Measurements from ENCODE around the gene SERGEF.
A peak's percentile ranks its signal among the peaks of the same experiment; 100 is the strongest.
"Not testable (repeated sequence)": the region's sequence is repeated elsewhere in the genome, so short reads cannot be mapped to it uniquely, and the experiment has no call there.

The SERGEF gene

GRCh38 chr11:17877886-17878285 is 135.0 kb downstream of the SERGEF start:
- intact Hi-C loops (cut with DNase I): no loop called here
- no peak for DNase-seq

GRCh38 chr11:17876827-17877226 is 136.0 kb downstream of the SERGEF start:
- no peak for DNase-seq
- intact Hi-C loops (cut with DNase I): no loop called here

- no peak for DNase-seq
- intact Hi-C loops (cut with DNase I): no loop called here
These were observed 137.0 kb downstream of the SERGEF start for GRCh38 chr11:17875891-17876290.

- intact Hi-C loops (cut with DNase I): no loop called here
- no peak for DNase-seq
These were observed 139.3 kb downstream of the SERGEF start for GRCh38 chr11:17873586-17873985.

GRCh38 chr11:17868398-17868797 is 144.4 kb downstream of the SERGEF start:
- DNase-seq; intact Hi-C loops (cut with DNase I): not testable (repeated sequence)

- DNase-seq: peak in 1 of 10 donors; percentile 56
- intact Hi-C loops (cut with DNase I): no loop called here
These were observed 145.5 kb downstream of the SERGEF start for GRCh38 chr11:17867341-17867740.

- DNase-seq: no peak
- intact Hi-C loops (cut with DNase I): no loop called here
These were observed 146.9 kb downstream of the SERGEF start for GRCh38 chr11:17865765-17866428.

GRCh38 chr11:17864478-17864941 is 148.3 kb downstream of the SERGEF start:
- DNase-seq: no peak
- intact Hi-C loops (cut with DNase I): no loop called here

GRCh38 chr11:17861036-17861755 is 151.7 kb downstream of the SERGEF start:
- intact Hi-C loops (cut with DNase I): no loop called here
- DNase-seq: no peak

GRCh38 chr11:17859552-17859951 is 153.3 kb downstream of the SERGEF start:
- intact Hi-C loops (cut with DNase I): no loop called here

GRCh38 chr11:17855531-17856290 is 157.1 kb downstream of the SERGEF start:
- intact Hi-C loops (cut with DNase I): no loop called here
- no peak for DNase-seq

More at GRCh38 chr11:17859552-17859951, 153.3 kb downstream of the SERGEF start:
- DNase-seq: no peak

GRCh38 chr11:17853280-17853679 is 159.6 kb downstream of the SERGEF start:
- intact Hi-C loops (cut with DNase I): no loop called here
- DNase-seq: no peak

- DNase-seq: no peak
- intact Hi-C loops (cut with DNase I): no loop called here
These were observed 160.6 kb downstream of the SERGEF start for GRCh38 chr11:17852246-17852645.

GRCh38 chr11:17851697-17852096 is 161.2 kb downstream of the SERGEF start:
- intact Hi-C loops (cut with DNase I): no loop called here
- no peak for DNase-seq

GRCh38 chr11:17850336-17850735 is 162.5 kb downstream of the SERGEF start:
- intact Hi-C loops (cut with DNase I): no loop called here
- DNase-seq: no peak

GRCh38 chr11:17848715-17849114 is 164.1 kb downstream of the SERGEF start:
- intact Hi-C loops (cut with DNase I): loop anchor here (5.0 kb wide), 1 partner anchor 106 kb away; no protein-coding TSS in a partner anchor
- no peak for DNase-seq

- DNase-seq: peak in 6 of 10 donors; percentile 19 to 82 (median 56)
- intact Hi-C loops (cut with DNase I): loop anchor here (5.0 kb wide), 1 partner anchor 105 kb away; no protein-coding TSS in a partner anchor
These were observed 165.9 kb downstream of the SERGEF start for GRCh38 chr11:17846852-17847453.

- intact Hi-C loops (cut with DNase I): loop anchor here (5.0 kb wide), 1 partner anchor 103 kb away; no protein-coding TSS in a partner anchor
These were observed 167.4 kb downstream of the SERGEF start for GRCh38 chr11:17845431-17845881.

GRCh38 chr11:17840101-17840548 is 172.7 kb downstream of the SERGEF start:
- peak in 5 of 10 donors; percentile 21 to 89 (median 76) for DNase-seq
- intact Hi-C loops (cut with DNase I): no loop called here

More at GRCh38 chr11:17845431-17845881, 167.4 kb downstream of the SERGEF start:
- DNase-seq: no peak

GRCh38 chr11:17839450-17839849 is 173.4 kb downstream of the SERGEF start:
- peak in 6 of 10 donors; percentile 10 to 84 (median 67) for DNase-seq
- intact Hi-C loops (cut with DNase I): no loop called here

All from posterior cingulate gyrus (tissue), 11 donors.